BE2C (cell line): ENCODE data around the gene SLC25A28.

ENCODE experiments used
- DNase-seq: peaks from one replicate; pipeline ENCODE4 v3.0.0-alpha.2; 2020
- H3K27me3 ChIP-seq: fragments of 250-450 bp; sonication (Bioruptor Pico); 2 replicates; pipeline ENCODE4 v1.5.1; 2020; ENCODE audit warnings: mild to moderate bottlenecking
- H3K36me3 ChIP-seq: fragments of 250-450 bp; sonication (Bioruptor Pico); 2 replicates; pipeline ENCODE4 v1.5.1; 2020; ENCODE audit warnings: mild to moderate bottlenecking
- H3K4me1 ChIP-seq: fragments of 250-450 bp; sonication (Bioruptor Pico); 2 replicates; pipeline ENCODE4 v1.5.1; 2020
- H3K4me3 ChIP-seq: 2 replicates; pipeline ENCODE4 v1.5.1; 2011; ENCODE audit warnings: low read depth, low read length
- H3K9me3 ChIP-seq: fragments of 250-450 bp; sonication (Bioruptor Pico); 2 replicates; pipeline ENCODE4 v1.5.1; 2020
- CTCF ChIP-seq: IDR thresholded peaks from 2 replicates; pipeline ENCODE4 v1.5.1; 2012; ENCODE audit warnings: mild to moderate bottlenecking, low read depth, low read length

The SLC25A28 gene

GRCh38 chr10:99583687-99584086, 36.6 kb downstream of the SLC25A28 start:
- peaks cover 34% of the 10 kb centered on the region for H3K27me3 ChIP-seq
- no peaks in the 10 kb centered on the region for H3K36me3 ChIP-seq
- no peaks in the 10 kb centered on the region for H3K9me3 ChIP-seq
- no peak for DNase-seq
- H3K4me3 ChIP-seq = no peak overlapping the region
- no peaks in the 10 kb centered on the region for H3K4me1 ChIP-seq
- TF ChIP-seq CTCF = no peak

- Histone ChIP-seq H3K4me1 (no peaks in the 10 kb centered on the region), H3K27me3 (peaks cover 33% of the 10 kb centered on the region), H3K4me3 (no peak overlapping the region), H3K9me3 (no peaks in the 10 kb centered on the region), H3K36me3 (no peaks in the 10 kb centered on the region)
- no peak for TF ChIP-seq CTCF
- DNase-seq = no peak
These were observed 37.9 kb downstream of the SLC25A28 start for GRCh38 chr10:99582255-99582770.

GRCh38 chr10:99579971-99580370, 40.3 kb downstream of the SLC25A28 start:
- DNase-seq = no peak
- H3K4me1 ChIP-seq = no peaks in the 10 kb centered on the region
- H3K9me3 ChIP-seq = no peaks in the 10 kb centered on the region
- H3K27me3 ChIP-seq = peaks cover 28% of the 10 kb centered on the region
- no peak overlapping the region for H3K4me3 ChIP-seq
- no peak for TF ChIP-seq CTCF
- H3K36me3 ChIP-seq = no peaks in the 10 kb centered on the region

- Histone ChIP-seq H3K4me1 (no peaks in the 10 kb centered on the region), H3K4me3 (no peak overlapping the region), H3K27me3 (peaks cover 17% of the 10 kb centered on the region), H3K36me3 (no peaks in the 10 kb centered on the region), H3K9me3 (no peaks in the 10 kb centered on the region)
- TF ChIP-seq CTCF = no peak
- DNase-seq = no peak
These were observed 46.4 kb downstream of the SLC25A28 start for GRCh38 chr10:99573790-99574189.

GRCh38 chr10:99571816-99572215, 48.4 kb downstream of the SLC25A28 start:
- Histone ChIP-seq H3K36me3 (no peaks in the 10 kb centered on the region), H3K9me3 (no peaks in the 10 kb centered on the region), H3K4me1 (no peaks in the 10 kb centered on the region), H3K27me3 (peaks cover 17% of the 10 kb centered on the region), H3K4me3 (no peak overlapping the region)
- DNase-seq = no peak
- TF ChIP-seq CTCF = no peak

- TF ChIP-seq CTCF = no peak
- peaks cover 15% of the 10 kb centered on the region for H3K27me3 ChIP-seq
- no peaks in the 10 kb centered on the region for H3K4me1 ChIP-seq
- DNase-seq = no peak
- no peak overlapping the region for H3K4me3 ChIP-seq
- no peaks in the 10 kb centered on the region for H3K9me3 ChIP-seq
- no peaks in the 10 kb centered on the region for H3K36me3 ChIP-seq
These were observed 50.3 kb downstream of the SLC25A28 start for GRCh38 chr10:99569961-99570360.
